Activated T-helper 2 cell treated with anti-CD3 and anti-CD28 coated beads, Interferon-gamma antibody, Interleukin-2, Interleukin-4, amounts not matched to agents 10 μg/mL and 5 μg/mL and 100 μg/mL, durations not matched to agents 14 hours and 24 hours and 36 hours (primary cell): Measurements from ENCODE around the gene SBNO2. TPM values are rescaled to one million over a fixed set of nuclear protein-coding genes. Genes with fewer than 3 reads are reported as not detected.

ENCODE experiments used
- DNase-seq: peaks from one replicate; pipeline ENCODE4 v3.0.0; 2021; ENCODE audit warnings: low spot score
- H3K27ac Mint-ChIP-seq: one replicate; pipeline ENCODE4 v1.8.0; 2021; ENCODE audit warnings: mixed read lengths
- H3K27me3 Mint-ChIP-seq: one replicate; pipeline ENCODE4 v1.8.0; 2021; ENCODE audit warnings: low read depth, mixed read lengths
- H3K36me3 Mint-ChIP-seq: one replicate; pipeline ENCODE4 v1.8.0; 2021; ENCODE audit warnings: low read depth, mixed read lengths
- H3K4me1 Mint-ChIP-seq: one replicate; pipeline ENCODE4 v1.8.0; 2021; ENCODE audit warnings: low read depth, mixed read lengths
- H3K4me3 Mint-ChIP-seq: one replicate; pipeline ENCODE4 v1.8.0; 2021; ENCODE audit warnings: low read depth, mild to moderate bottlenecking, moderate library complexity, mixed read lengths
- H3K9me3 Mint-ChIP-seq: one replicate; pipeline ENCODE4 v1.8.0; 2021; ENCODE audit warnings: mixed read lengths
- intact Hi-C: fragments of 100-400 bp; cut with micrococcal nuclease; formaldehyde crosslinking; loops from one replicate; pipeline ENCODE4 v1.15.1; 2023
- total RNA-seq: library from RNA; stranded (reverse); gene quantifications from 2 replicates; pipeline ENCODE4 v1.2.3, GENCODE V29; 2022

The SBNO2 gene
- total RNA-seq, 1 donor from 2014 or later = 82.8 TPM

GRCh38 chr19:1149259-1150045 is 24.6 kb downstream of the SBNO2 start:
- no peak for DNase-seq
- H3K27ac Mint-ChIP-seq = no peak overlapping the region
- no peaks in the 10 kb centered on the region for H3K9me3 Mint-ChIP-seq
- H3K36me3 Mint-ChIP-seq = peaks cover 22% of the 10 kb centered on the region
- H3K4me3 Mint-ChIP-seq = no peak overlapping the region
- H3K27me3 Mint-ChIP-seq = no peaks in the 10 kb centered on the region
- intact Hi-C loops = no loop called here
- H3K4me1 Mint-ChIP-seq = no peaks in the 10 kb centered on the region

GRCh38 chr19:1147934-1148549 is 26.0 kb downstream of the SBNO2 start:
- Mint-ChIP-seq H3K4me3 (no peak overlapping the region), H3K9me3 (no peaks in the 10 kb centered on the region), H3K27ac (no peak overlapping the region), H3K4me1 (no peaks in the 10 kb centered on the region), H3K27me3 (no peaks in the 10 kb centered on the region), H3K36me3 (peaks cover 34% of the 10 kb centered on the region)
- DNase-seq = no peak
- intact Hi-C loops = no loop called here

DNA sequence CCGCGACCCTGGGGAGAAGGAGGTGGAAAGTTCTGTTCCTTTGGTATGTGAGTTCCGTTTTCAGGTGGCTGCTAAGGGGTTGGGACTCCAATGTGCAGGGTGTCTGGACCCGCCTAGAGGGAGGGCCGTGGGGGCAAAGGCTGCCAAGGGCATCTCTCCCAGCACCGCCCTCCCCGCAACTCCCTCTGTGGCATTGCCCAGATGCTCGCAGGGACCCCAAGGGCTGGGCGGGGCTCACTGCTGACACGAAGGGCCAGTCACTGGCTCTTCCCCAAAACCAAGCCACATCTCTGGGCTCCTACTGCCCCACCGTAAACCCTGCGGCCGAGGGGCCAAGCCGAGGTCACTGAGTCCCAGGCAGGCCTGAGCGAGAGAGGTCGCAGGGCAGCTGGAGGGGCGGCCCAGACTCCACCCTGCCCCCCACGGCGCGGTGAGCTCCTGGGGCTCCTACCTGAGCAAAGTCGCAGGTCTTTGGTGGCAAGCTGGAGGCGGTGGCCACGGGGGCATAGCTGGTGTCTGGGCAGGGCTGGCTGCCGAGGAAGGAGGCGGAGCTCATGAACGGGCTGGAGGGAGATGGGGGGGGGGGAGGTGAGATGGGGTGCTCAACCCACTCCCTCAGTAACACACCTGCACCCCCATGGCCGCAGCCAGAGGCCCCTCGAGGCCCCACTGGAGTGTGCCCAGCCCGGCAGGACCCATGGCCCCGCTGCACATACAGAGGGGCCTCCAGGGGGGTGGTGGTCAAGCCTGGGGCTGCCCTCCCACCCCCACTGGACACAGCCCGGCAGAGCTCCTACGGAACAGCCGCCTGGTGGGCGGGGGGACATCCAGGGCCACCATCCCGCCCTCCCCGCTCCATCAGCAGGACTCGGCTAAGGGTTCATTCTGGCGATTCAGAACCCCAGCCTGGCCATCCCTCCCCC is 26.9 kb downstream of the SBNO2 start:
- H3K4me3 Mint-ChIP-seq = no peak overlapping the region
- intact Hi-C loops = no loop called here
- peaks cover 37% of the 10 kb centered on the region for H3K36me3 Mint-ChIP-seq
- H3K27ac Mint-ChIP-seq = no peak overlapping the region
- H3K4me1 Mint-ChIP-seq = no peaks in the 10 kb centered on the region
- H3K27me3 Mint-ChIP-seq = no peaks in the 10 kb centered on the region
- DNase-seq = no peak
- no peaks in the 10 kb centered on the region for H3K9me3 Mint-ChIP-seq

DNA sequence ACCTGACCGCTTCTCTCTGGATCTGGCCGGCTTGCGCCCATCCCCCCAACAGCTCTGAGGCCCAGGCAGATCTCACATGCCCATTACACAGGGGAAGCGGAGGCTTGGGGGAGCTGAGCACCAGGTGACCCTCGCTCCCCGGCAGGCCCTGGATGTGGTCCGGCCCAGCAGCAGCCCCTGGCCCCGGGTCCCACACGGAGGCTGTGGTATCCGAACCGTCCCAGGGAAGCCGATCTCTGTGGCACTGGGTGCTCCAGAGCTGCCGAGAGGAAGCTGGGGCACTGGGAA is 27.7 kb downstream of the SBNO2 start:
- Mint-ChIP-seq H3K4me1 (no peaks in the 10 kb centered on the region), H3K4me3 (no peak overlapping the region), H3K27ac (no peak overlapping the region), H3K27me3 (no peaks in the 10 kb centered on the region), H3K9me3 (no peaks in the 10 kb centered on the region), H3K36me3 (peaks cover 33% of the 10 kb centered on the region)
- intact Hi-C loops = no loop called here
- no peak for DNase-seq

- Mint-ChIP-seq H3K36me3 (peaks cover 32% of the 10 kb centered on the region), H3K4me1 (no peaks in the 10 kb centered on the region), H3K4me3 (no peak overlapping the region), H3K27me3 (no peaks in the 10 kb centered on the region), H3K27ac (no peak overlapping the region), H3K9me3 (no peaks in the 10 kb centered on the region)
- DNase-seq = no peak
- intact Hi-C loops = no loop called here
Measured at GRCh38 chr19:1145635-1146411, 28.2 kb downstream of the SBNO2 start.

DNA sequence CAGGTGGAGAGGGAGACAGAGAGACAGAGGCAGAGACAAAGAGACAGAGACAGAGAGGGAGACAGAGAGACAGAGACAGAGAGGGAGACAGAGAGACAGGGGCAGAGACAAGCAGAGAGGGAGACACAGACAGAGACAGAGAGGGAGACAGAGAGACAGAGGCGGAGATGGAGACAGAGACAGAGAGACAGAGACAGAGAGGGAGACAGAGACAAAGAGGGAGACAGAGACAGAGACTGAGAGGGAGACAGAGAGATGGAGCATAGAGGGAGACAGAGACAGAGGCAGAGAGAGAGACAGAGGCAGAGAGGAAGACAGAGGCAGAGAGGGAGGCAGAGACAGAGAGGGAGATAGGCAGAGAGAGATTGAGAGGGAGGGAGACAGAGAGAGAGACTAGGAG is 29.3 kb downstream of the SBNO2 start:
- no peaks in the 10 kb centered on the region for H3K9me3 Mint-ChIP-seq
- intact Hi-C loops = no loop called here
- H3K27me3 Mint-ChIP-seq = no peaks in the 10 kb centered on the region
- DNase-seq = no peak
- H3K27ac Mint-ChIP-seq = no peak overlapping the region
- no peaks in the 10 kb centered on the region for H3K4me1 Mint-ChIP-seq
- peaks cover 35% of the 10 kb centered on the region for H3K36me3 Mint-ChIP-seq
- H3K4me3 Mint-ChIP-seq = no peak overlapping the region

- DNase-seq = no peak
- H3K9me3 Mint-ChIP-seq = no peaks in the 10 kb centered on the region
- H3K27ac Mint-ChIP-seq = no peak overlapping the region
- H3K36me3 Mint-ChIP-seq = peaks cover 36% of the 10 kb centered on the region
- no peak overlapping the region for H3K4me3 Mint-ChIP-seq
- no peaks in the 10 kb centered on the region for H3K27me3 Mint-ChIP-seq
- intact Hi-C loops = no loop called here
- no peaks in the 10 kb centered on the region for H3K4me1 Mint-ChIP-seq
Measured at GRCh38 chr19:1143828-1144399, 30.2 kb downstream of the SBNO2 start.

DNA sequence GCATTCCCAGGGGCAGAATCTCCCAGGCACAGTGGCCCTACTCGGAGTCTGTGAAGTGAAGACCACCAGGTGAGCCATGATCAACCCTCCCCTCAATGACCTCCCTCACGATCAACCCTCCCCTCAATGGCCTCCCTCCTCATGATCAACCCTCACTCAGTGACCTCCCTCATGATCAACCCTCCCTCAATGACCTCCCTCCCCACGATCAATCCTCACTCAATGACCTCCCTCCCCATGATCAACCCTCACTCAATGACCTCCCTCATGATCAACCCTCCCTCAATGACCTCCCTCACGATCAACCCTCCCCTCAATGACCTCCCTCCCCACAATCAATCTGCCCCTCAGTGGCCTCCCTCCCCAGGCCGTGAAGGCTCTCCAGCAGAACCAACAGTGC is 32.1 kb downstream of the SBNO2 start:
- Mint-ChIP-seq H3K27ac (no peak overlapping the region), H3K36me3 (peaks cover 37% of the 10 kb centered on the region)
- DNase-seq = no peak

GRCh38 chr19:1140272-1141027 is 33.6 kb downstream of the SBNO2 start:
- no peak overlapping the region for H3K4me3 Mint-ChIP-seq
- H3K36me3 Mint-ChIP-seq = peaks cover 33% of the 10 kb centered on the region
- intact Hi-C loops = no loop called here
- H3K27me3 Mint-ChIP-seq = no peaks in the 10 kb centered on the region
- H3K9me3 Mint-ChIP-seq = no peaks in the 10 kb centered on the region
- H3K27ac Mint-ChIP-seq = no peak overlapping the region
- no peak for DNase-seq
- H3K4me1 Mint-ChIP-seq = peaks cover 2% of the 10 kb centered on the region

More for the DNA sequence above, 32.1 kb downstream of the SBNO2 start:
- intact Hi-C loops = no loop called here
- no peaks in the 10 kb centered on the region for H3K9me3 Mint-ChIP-seq
- H3K4me1 Mint-ChIP-seq = no peaks in the 10 kb centered on the region
- H3K27me3 Mint-ChIP-seq = no peaks in the 10 kb centered on the region
- no peak overlapping the region for H3K4me3 Mint-ChIP-seq

- Mint-ChIP-seq H3K27me3 (no peaks in the 10 kb centered on the region), H3K4me1 (peaks cover 2% of the 10 kb centered on the region), H3K27ac (no peak overlapping the region), H3K9me3 (no peaks in the 10 kb centered on the region), H3K4me3 (no peak overlapping the region), H3K36me3 (peaks cover 25% of the 10 kb centered on the region)
- no peak for DNase-seq
- intact Hi-C loops = no loop called here
Measured at GRCh38 chr19:1139126-1139525, 34.9 kb downstream of the SBNO2 start.

DNA sequence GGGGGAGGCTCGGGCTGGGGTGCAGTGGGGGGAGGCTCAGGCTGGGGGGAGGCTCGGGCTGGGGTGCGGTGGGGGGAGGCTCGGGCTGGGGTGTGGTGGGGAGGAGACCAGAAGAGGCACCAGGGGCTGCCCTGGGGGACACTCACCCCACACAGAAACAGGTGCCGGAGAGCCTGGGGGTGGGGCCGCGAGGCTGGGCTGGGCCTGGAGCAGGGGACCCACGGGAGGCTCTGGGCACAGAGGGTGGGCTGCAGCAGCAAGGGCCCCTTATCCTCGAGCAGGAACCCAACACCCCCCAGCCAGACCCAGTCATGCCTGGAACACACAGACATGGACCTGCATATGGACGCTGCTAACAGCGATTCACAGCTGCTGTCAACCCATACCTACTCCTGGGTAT is 35.9 kb downstream of the SBNO2 start:
- Mint-ChIP-seq H3K4me3 (no peak overlapping the region), H3K36me3 (peaks cover 16% of the 10 kb centered on the region), H3K27me3 (no peaks in the 10 kb centered on the region), H3K27ac (no peak overlapping the region), H3K4me1 (peaks cover 6% of the 10 kb centered on the region), H3K9me3 (no peaks in the 10 kb centered on the region)
- intact Hi-C loops = no loop called here
- no peak for DNase-seq
